GM21576 (cell line): ENCODE results near the gene TTPAL.

Experiments used
- ATAC-seq: cut with Tn5 transposase; IDR thresholded peaks from one replicate; pipeline ENCODE4 v1.9.1; 2021; ENCODE audit warnings: mild to moderate bottlenecking, moderate library complexity; ENCODE audit not compliant: unreplicated experiment

TTPAL gene

GRCh38 chr20:44475694-44476560 is at the start of gene TTPAL:
Gene TTPAL (plus strand): TSS chr20:44475874. CDS start chr20:44480000, 4,126 bp downstream.
- ATAC-seq, result peak; percentile 92

GRCh38 chr20:44425923-44426322 is 49.8 kb upstream of the TTPAL start:
- ATAC-seq, result no peak

GRCh38 chr20:44426879-44427790 is 48.5 kb upstream of the TTPAL start:
- no peak for ATAC-seq

GRCh38 chr20:44427804-44428173 is 47.9 kb upstream of the TTPAL start:
- no peak for ATAC-seq

- no peak for ATAC-seq
These were observed 47.3 kb upstream of the TTPAL start for GRCh38 chr20:44428174-44429016.

- ATAC-seq, result no peak
These were observed 46.7 kb upstream of the TTPAL start for GRCh38 chr20:44429017-44429339.

- ATAC-seq, result no peak
These were observed 46.0 kb upstream of the TTPAL start for GRCh38 chr20:44429419-44430269.

- ATAC-seq, result no peak
These were observed 45.2 kb upstream of the TTPAL start for GRCh38 chr20:44430270-44431065.

GRCh38 chr20:44431118-44431501 is 44.6 kb upstream of the TTPAL start:
- no peak for ATAC-seq

GRCh38 chr20:44431502-44432234 is 44.0 kb upstream of the TTPAL start:
- no peak for ATAC-seq

- ATAC-seq, result no peak
These were observed 42.8 kb upstream of the TTPAL start for GRCh38 chr20:44432618-44433577.

GRCh38 chr20:44433751-44434538 is 41.7 kb upstream of the TTPAL start:
- no peak for ATAC-seq

- no peak for ATAC-seq
These were observed 39.9 kb upstream of the TTPAL start for GRCh38 chr20:44435630-44436335.

GRCh38 chr20:44436393-44436792 is 39.3 kb upstream of the TTPAL start:
- ATAC-seq, result no peak

- no peak for ATAC-seq
These were observed 38.2 kb upstream of the TTPAL start for GRCh38 chr20:44437497-44437896.

GRCh38 chr20:44438782-44439181 is 36.9 kb upstream of the TTPAL start:
- no peak for ATAC-seq
